ENCODE measurements around the gene NOP9. TPM values are rescaled to one million over a fixed set of nuclear protein-coding genes. Genes with fewer than 3 reads are reported as not detected.

The NOP9 gene
- total RNA-seq, 1 donor from 2014 or later = 14.8 TPM

DNA sequence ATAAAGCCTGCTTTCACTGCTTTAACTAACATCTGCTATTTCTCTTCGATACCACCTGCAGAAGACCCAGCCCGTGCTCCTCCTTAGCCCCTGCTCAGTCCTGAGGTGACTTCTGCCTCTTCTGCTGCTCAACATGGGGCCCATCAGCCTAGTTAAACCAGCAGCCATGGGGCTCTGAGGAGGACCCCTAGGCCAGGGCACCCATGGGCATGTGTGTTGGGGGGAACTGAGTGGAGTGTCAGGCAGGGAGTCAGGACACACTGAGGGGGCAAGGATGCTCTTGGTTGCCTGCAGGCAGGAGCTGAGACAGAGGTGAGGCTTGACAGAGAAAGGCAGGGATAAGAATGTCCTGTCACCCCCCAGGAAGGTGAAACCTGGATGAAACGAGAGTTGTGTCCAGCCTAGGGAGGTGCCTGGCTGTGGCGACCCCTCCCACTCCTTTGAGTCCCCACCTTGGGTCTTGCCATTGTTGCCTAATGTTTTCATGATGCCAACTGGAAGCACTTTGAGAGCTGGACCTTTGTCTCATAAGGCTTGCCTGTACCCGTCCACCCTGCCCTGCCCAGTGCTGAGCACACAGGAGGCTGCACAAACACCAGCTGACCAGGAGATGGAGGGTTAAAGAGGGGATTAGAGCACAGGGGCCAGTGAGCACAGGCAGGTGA, 15.7 kb upstream of the NOP9 start:
- Histone ChIP-seq H3K4me1 (no peaks in the 10 kb centered on the region), H2AFZ (replicated peaks) (no peak overlapping the region), H3K27me3 (no peaks in the 10 kb centered on the region), H3K36me3 (no peaks in the 10 kb centered on the region), H3K79me2 (ENCODE audit: low read depth) (no peaks in the 10 kb centered on the region), H3K4me3 (no peak overlapping the region), H3K9me3 (ENCODE audit: low read depth) (no peaks in the 10 kb centered on the region), H3K9ac (no peak overlapping the region), H4K20me1 (ENCODE audit: low read depth) (no peaks in the 10 kb centered on the region), H3K27ac (no peak overlapping the region), H3K4me2 (no peak overlapping the region), H3F3A (ENCODE audit: low read depth) (no peaks in the 10 kb centered on the region)
- no peak overlapping the region for H3K4me3 Mint-ChIP-seq
- H3K4me1 Mint-ChIP-seq = no peaks in the 10 kb centered on the region
- no peaks in the 10 kb centered on the region for H3K36me3 Mint-ChIP-seq
- TF ChIP-seq, protein P1, sequence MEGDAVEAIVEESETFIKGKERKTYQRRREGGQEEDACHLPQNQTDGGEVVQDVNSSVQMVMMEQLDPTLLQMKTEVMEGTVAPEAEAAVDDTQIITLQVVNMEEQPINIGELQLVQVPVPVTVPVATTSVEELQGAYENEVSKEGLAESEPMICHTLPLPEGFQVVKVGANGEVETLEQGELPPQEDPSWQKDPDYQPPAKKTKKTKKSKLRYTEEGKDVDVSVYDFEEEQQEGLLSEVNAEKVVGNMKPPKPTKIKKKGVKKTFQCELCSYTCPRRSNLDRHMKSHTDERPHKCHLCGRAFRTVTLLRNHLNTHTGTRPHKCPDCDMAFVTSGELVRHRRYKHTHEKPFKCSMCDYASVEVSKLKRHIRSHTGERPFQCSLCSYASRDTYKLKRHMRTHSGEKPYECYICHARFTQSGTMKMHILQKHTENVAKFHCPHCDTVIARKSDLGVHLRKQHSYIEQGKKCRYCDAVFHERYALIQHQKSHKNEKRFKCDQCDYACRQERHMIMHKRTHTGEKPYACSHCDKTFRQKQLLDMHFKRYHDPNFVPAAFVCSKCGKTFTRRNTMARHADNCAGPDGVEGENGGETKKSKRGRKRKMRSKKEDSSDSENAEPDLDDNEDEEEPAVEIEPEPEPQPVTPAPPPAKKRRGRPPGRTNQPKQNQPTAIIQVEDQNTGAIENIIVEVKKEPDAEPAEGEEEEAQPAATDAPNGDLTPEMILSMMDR (IDR thresholded peaks at IDR 0.05) = no peak
- no peak for TF ChIP-seq EZH2 (IDR thresholded peaks at IDR 0.05)
- no peak for TF ChIP-seq EZH2phosphoT487 (IDR thresholded peaks at IDR 0.05)
- peaks cover 2% of the 10 kb centered on the region for H3K27me3 Mint-ChIP-seq (ENCODE audit: insufficient read depth, low read depth)
- DNase-seq (ENCODE audit: low spot score) = peak; percentile 8
- no peaks in the 10 kb centered on the region for H3K9me3 Mint-ChIP-seq
- peak overlapping the region; percentile 43 for H3K27ac Mint-ChIP-seq

DNA sequence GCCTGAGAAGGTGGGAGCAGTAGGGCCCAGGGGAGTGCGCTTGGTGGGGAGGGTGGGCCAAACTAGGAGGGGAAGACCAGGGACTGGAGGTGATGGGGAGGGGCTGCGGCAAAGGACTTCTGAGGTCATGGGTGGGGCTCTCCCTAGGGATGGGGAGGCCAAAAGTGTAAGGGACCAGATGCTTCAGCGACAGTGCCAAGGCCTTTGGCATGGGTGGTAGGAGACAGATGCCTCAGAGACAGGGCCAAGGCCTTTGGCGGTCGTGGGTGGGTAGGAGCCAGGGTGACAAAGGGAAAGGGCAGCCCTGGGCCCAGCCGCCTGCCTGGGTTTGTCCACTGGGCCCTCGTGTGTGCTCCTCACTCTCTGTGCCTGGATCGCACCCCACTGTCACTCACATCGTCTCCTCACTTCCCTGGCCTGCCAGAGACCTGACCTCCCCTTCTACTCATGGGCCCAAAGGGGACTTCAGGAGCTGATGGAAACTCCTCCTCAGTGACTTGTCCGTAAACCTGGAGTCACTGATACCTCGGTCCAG, 15.1 kb upstream of the NOP9 start:
- Histone ChIP-seq H3K36me3 (no peaks in the 10 kb centered on the region), H3K27ac (no peak overlapping the region), H3K9me3 (ENCODE audit: low read depth) (no peaks in the 10 kb centered on the region), H3K4me2 (no peak overlapping the region), H3K9ac (no peak overlapping the region), H3K4me3 (no peak overlapping the region), H3K79me2 (ENCODE audit: low read depth) (no peaks in the 10 kb centered on the region), H3K4me1 (no peaks in the 10 kb centered on the region), H3K27me3 (no peaks in the 10 kb centered on the region), H3F3A (ENCODE audit: low read depth) (no peaks in the 10 kb centered on the region), H2AFZ (replicated peaks) (no peak overlapping the region), H4K20me1 (ENCODE audit: low read depth) (no peaks in the 10 kb centered on the region)
- no peaks in the 10 kb centered on the region for H3K36me3 Mint-ChIP-seq
- no peaks in the 10 kb centered on the region for H3K9me3 Mint-ChIP-seq
- TF ChIP-seq, protein P1 (IDR thresholded peaks at IDR 0.05) = no peak
- TF ChIP-seq EZH2 (IDR thresholded peaks at IDR 0.05) (no peak), EZH2phosphoT487 (IDR thresholded peaks at IDR 0.05) (no peak)
- DNase-seq (ENCODE audit: low spot score) = no peak
- H3K27me3 Mint-ChIP-seq (ENCODE audit: insufficient read depth, low read depth) = peaks cover 2% of the 10 kb centered on the region
- no peak overlapping the region for H3K27ac Mint-ChIP-seq
- H3K4me1 Mint-ChIP-seq = no peaks in the 10 kb centered on the region
- peak overlapping the region; percentile 41 for H3K4me3 Mint-ChIP-seq

DNA sequence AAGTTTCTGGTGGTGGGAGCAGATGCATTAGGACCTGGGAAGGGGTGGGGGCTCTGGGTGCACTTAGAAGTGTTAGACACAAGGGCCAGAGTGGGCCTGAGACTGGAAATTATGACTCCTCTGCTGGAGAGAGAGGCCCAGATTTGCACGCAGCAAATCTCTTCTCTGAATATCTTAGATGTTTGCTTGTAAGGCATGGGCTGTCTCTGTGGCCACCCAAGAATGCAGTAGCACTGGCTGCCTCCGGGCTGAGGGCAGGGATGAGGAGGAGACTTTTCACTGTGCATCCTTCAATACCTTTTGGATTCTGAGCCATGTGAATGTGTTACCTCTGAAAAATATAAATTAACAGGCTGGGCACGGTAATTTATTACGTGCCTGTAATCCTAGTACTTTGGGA, 14.3 kb upstream of the NOP9 start:
- H3K36me3 Mint-ChIP-seq = peaks cover under 1% of the 10 kb centered on the region
- Histone ChIP-seq H3K9me3 (ENCODE audit: low read depth) (no peaks in the 10 kb centered on the region), H3K9ac (no peak overlapping the region), H3K27ac (no peak overlapping the region), H3K79me2 (ENCODE audit: low read depth) (no peaks in the 10 kb centered on the region), H2AFZ (replicated peaks) (no peak overlapping the region), H3K4me3 (no peak overlapping the region), H3K4me1 (no peaks in the 10 kb centered on the region), H3K27me3 (no peaks in the 10 kb centered on the region), H4K20me1 (ENCODE audit: low read depth) (no peaks in the 10 kb centered on the region), H3K36me3 (no peaks in the 10 kb centered on the region), H3F3A (ENCODE audit: low read depth) (no peaks in the 10 kb centered on the region), H3K4me2 (no peak overlapping the region)
- H3K27me3 Mint-ChIP-seq (ENCODE audit: insufficient read depth, low read depth) = peaks cover 2% of the 10 kb centered on the region
- peak overlapping the region; percentile 25 for H3K27ac Mint-ChIP-seq
- DNase-seq (ENCODE audit: low spot score) = no peak
- TF ChIP-seq, protein P1 (IDR thresholded peaks at IDR 0.05) = no peak
- TF ChIP-seq EZH2phosphoT487 (IDR thresholded peaks at IDR 0.05) = no peak
- no peak for TF ChIP-seq EZH2 (IDR thresholded peaks at IDR 0.05)
- no peaks in the 10 kb centered on the region for H3K4me1 Mint-ChIP-seq
- no peak overlapping the region for H3K4me3 Mint-ChIP-seq
- no peaks in the 10 kb centered on the region for H3K9me3 Mint-ChIP-seq
